GM10266 (cell line): ENCODE measurements around the gene CACNA1E.

Experiments
- DNase-seq: peaks from one replicate; pipeline ENCODE4 v3.0.0; 2012; ENCODE audit errors: extremely low spot score
- TF ChIP-seq, protein P1 (sequence below): IDR thresholded peaks from 2 replicates; pipeline ENCODE4 v1.5.1; 2012; ENCODE audit warnings: mild to moderate bottlenecking, low read depth; ENCODE audit not compliant: control insufficient read depth, insufficient read depth; ENCODE audit errors: missing control alignments

CACNA1E gene

DNA sequence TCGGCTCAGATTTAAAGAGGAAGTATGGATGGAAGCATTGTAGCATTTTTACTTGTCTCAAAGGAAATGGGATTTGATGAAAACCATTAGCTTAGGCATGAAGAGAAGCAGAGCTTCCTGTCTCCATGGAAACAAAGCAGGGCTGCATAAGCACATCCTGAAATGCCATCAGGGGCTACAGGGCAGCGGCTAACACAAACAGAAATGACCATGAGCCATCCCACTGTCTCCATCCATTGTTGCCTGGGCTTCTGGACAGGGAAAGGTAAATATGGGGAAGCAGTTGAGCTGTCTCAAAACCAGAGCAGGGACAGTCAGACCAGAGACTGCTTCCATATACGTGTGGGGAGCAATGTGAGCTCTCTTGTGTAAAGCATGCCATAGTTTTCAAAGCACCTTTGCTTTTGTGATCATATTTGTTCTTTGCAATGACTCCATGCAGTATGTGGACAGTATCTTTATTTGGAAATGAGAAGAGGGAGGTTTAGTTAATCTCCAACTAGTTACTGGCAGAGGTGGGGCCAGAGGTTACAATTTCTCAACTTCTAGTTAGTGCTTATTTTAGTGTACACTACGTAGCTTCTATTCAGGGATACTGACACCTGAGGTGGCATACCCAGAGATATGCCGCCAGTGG, 176.1 kb downstream of the CACNA1E start:
- no peak for DNase-seq
- TF ChIP-seq, protein P1, sequence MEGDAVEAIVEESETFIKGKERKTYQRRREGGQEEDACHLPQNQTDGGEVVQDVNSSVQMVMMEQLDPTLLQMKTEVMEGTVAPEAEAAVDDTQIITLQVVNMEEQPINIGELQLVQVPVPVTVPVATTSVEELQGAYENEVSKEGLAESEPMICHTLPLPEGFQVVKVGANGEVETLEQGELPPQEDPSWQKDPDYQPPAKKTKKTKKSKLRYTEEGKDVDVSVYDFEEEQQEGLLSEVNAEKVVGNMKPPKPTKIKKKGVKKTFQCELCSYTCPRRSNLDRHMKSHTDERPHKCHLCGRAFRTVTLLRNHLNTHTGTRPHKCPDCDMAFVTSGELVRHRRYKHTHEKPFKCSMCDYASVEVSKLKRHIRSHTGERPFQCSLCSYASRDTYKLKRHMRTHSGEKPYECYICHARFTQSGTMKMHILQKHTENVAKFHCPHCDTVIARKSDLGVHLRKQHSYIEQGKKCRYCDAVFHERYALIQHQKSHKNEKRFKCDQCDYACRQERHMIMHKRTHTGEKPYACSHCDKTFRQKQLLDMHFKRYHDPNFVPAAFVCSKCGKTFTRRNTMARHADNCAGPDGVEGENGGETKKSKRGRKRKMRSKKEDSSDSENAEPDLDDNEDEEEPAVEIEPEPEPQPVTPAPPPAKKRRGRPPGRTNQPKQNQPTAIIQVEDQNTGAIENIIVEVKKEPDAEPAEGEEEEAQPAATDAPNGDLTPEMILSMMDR = no peak

- TF ChIP-seq, protein P1 = no peak
- DNase-seq = no peak
Measured at GRCh38 chr1:181660621-181661020, 177.3 kb downstream of the CACNA1E start.

GRCh38 chr1:181661569-181661968, 178.3 kb downstream of the CACNA1E start:
- TF ChIP-seq, protein P1 = no peak
- no peak for DNase-seq

DNA sequence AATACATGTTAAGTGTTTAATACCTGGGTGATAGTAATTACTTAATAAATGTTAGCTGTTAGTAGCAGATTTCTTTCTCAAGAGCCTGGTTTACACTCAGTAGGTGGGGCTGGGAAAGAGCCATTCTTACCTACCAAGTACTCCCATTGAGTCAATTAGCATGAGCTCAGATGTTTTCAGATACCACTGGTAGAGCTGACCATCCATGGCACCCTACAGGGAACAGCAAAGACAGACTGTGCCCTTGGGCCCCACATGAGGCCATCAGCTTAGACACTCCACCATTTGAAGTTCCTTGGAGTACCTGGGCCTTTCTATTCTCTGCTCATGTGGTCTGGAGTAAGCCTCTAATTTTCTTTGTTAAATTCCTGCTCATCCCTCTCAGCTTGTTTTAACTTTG, 179.3 kb downstream of the CACNA1E start:
- DNase-seq = no peak

GRCh38 chr1:181664543-181664942, 181.2 kb downstream of the CACNA1E start:
- TF ChIP-seq, protein P1 = no peak
- no peak for DNase-seq

More for the DNA sequence above, 179.3 kb downstream of the CACNA1E start:
- TF ChIP-seq, protein P1 = no peak

- TF ChIP-seq, protein P1 = no peak
- DNase-seq = no peak
Measured at GRCh38 chr1:181669246-181669645, 185.9 kb downstream of the CACNA1E start.

GRCh38 chr1:181674617-181675016, 191.3 kb downstream of the CACNA1E start:
- TF ChIP-seq, protein P1 = no peak
- no peak for DNase-seq
